ENCODE results near the gene DIRAS1.
A peak's percentile ranks its signal among the peaks of the same experiment; 100 is the strongest.

DIRAS1 gene

GRCh38 chr19:2727640-2727944, 6.4 kb upstream of the DIRAS1 start:
- peaks cover 15% of the 10 kb centered on the region for H3K27me3 ChIP-seq (ENCODE audit: control insufficient read depth, low read length)
- no peaks in the 10 kb centered on the region for H3F3A ChIP-seq (ENCODE audit: control insufficient read depth, insufficient read depth)
- H3K9me3 ChIP-seq (ENCODE audit: control insufficient read depth, insufficient read depth, low read length), result no peaks in the 10 kb centered on the region
- no peaks in the 10 kb centered on the region for H3K79me2 ChIP-seq (ENCODE audit: control insufficient read depth, low read length)
- peaks cover 22% of the 10 kb centered on the region for H3K4me1 ChIP-seq (ENCODE audit: control insufficient read depth, low read length)
- H3K4me3 ChIP-seq (ENCODE audit: low read length), result no peak overlapping the region
- no peak overlapping the region for H3K27ac ChIP-seq (ENCODE audit: low read depth, low read length)
- TF ChIP-seq EZH2phosphoT487 (IDR thresholded peaks at IDR 0.05; ENCODE audit: borderline replicate concordance, low read length), result no peak
- no peak for TF ChIP-seq CTCF (IDR thresholded peaks at IDR 0.05; ENCODE audit: low read depth, low read length, poor library complexity, severe bottlenecking)
- H3K9me2 ChIP-seq (replicated peaks; ENCODE audit: control insufficient read depth, low read length), result no peaks in the 10 kb centered on the region
- peaks cover 9% of the 10 kb centered on the region for H3K36me3 ChIP-seq (ENCODE audit: control insufficient read depth, low read length)
- H4K20me1 ChIP-seq (ENCODE audit: control insufficient read depth, insufficient read depth, low read depth, low read length), result peaks cover 4% of the 10 kb centered on the region; the same call in 1 of the 2 replicates
- H3K4me2 ChIP-seq (ENCODE audit: low read length), result no peak overlapping the region

GRCh38 chr19:2726904-2727639, 5.9 kb upstream of the DIRAS1 start:
- Histone ChIP-seq H3K9me2 (replicated peaks; ENCODE audit: control insufficient read depth, low read length) (no peaks in the 10 kb centered on the region), H3K79me2 (ENCODE audit: control insufficient read depth, low read length) (no peaks in the 10 kb centered on the region), H3K9me3 (ENCODE audit: control insufficient read depth, insufficient read depth, low read length) (no peaks in the 10 kb centered on the region), H3F3A (ENCODE audit: control insufficient read depth, insufficient read depth) (no peaks in the 10 kb centered on the region), H3K27me3 (ENCODE audit: control insufficient read depth, low read length) (peaks cover 20% of the 10 kb centered on the region), H3K27ac (ENCODE audit: low read depth, low read length) (no peak overlapping the region), H4K20me1 (ENCODE audit: control insufficient read depth, insufficient read depth, low read depth, low read length) (peaks cover 4% of the 10 kb centered on the region; the same call in 1 of the 2 replicates), H3K4me3 (ENCODE audit: low read length) (no peak overlapping the region), H3K4me2 (ENCODE audit: low read length) (no peak overlapping the region), H3K4me1 (ENCODE audit: control insufficient read depth, low read length) (peaks cover 24% of the 10 kb centered on the region), H3K36me3 (ENCODE audit: control insufficient read depth, low read length) (peaks cover 4% of the 10 kb centered on the region)
- TF ChIP-seq CTCF (IDR thresholded peaks at IDR 0.05; ENCODE audit: low read depth, low read length, poor library complexity, severe bottlenecking), result no peak
- no peak for TF ChIP-seq EZH2phosphoT487 (IDR thresholded peaks at IDR 0.05; ENCODE audit: borderline replicate concordance, low read length)

- Histone ChIP-seq H3K9me3 (ENCODE audit: control insufficient read depth, insufficient read depth, low read length) (no peaks in the 10 kb centered on the region), H3K36me3 (ENCODE audit: control insufficient read depth, low read length) (no peaks in the 10 kb centered on the region; the same call in 1 of the 2 replicates), H3K27ac (ENCODE audit: low read depth, low read length) (no peak overlapping the region), H4K20me1 (ENCODE audit: control insufficient read depth, insufficient read depth, low read depth, low read length) (peaks cover 4% of the 10 kb centered on the region; the same call in 1 of the 2 replicates), H3K79me2 (ENCODE audit: control insufficient read depth, low read length) (no peaks in the 10 kb centered on the region), H3F3A (ENCODE audit: control insufficient read depth, insufficient read depth) (no peaks in the 10 kb centered on the region), H3K4me3 (ENCODE audit: low read length) (no peak overlapping the region), H3K4me2 (ENCODE audit: low read length) (no peak overlapping the region), H3K27me3 (ENCODE audit: control insufficient read depth, low read length) (peaks cover 26% of the 10 kb centered on the region), H3K4me1 (ENCODE audit: control insufficient read depth, low read length) (peaks cover 30% of the 10 kb centered on the region), H3K9me2 (replicated peaks; ENCODE audit: control insufficient read depth, low read length) (no peaks in the 10 kb centered on the region)
- no peak for TF ChIP-seq EZH2phosphoT487 (IDR thresholded peaks at IDR 0.05; ENCODE audit: borderline replicate concordance, low read length)
Observed at GRCh38 chr19:2726160-2726855, 5.1 kb upstream of the DIRAS1 start.

GRCh38 chr19:2724148-2724557, 3.0 kb upstream of the DIRAS1 start:
- no peaks in the 10 kb centered on the region; the same call in 1 of the 2 replicates for H4K20me1 ChIP-seq (ENCODE audit: control insufficient read depth, insufficient read depth, low read depth, low read length)
- no peaks in the 10 kb centered on the region for H3K9me3 ChIP-seq (ENCODE audit: control insufficient read depth, insufficient read depth, low read length)
- peaks cover 42% of the 10 kb centered on the region for H3K4me1 ChIP-seq (ENCODE audit: control insufficient read depth, low read length)
- peaks cover 36% of the 10 kb centered on the region for H3K27me3 ChIP-seq (ENCODE audit: control insufficient read depth, low read length)
- H3K36me3 ChIP-seq (ENCODE audit: control insufficient read depth, low read length), result no peaks in the 10 kb centered on the region
- H3K9me2 ChIP-seq (replicated peaks; ENCODE audit: control insufficient read depth, low read length), result no peaks in the 10 kb centered on the region
- H3K79me2 ChIP-seq (ENCODE audit: control insufficient read depth, low read length), result no peaks in the 10 kb centered on the region
- no peak overlapping the region for H3K4me2 ChIP-seq (ENCODE audit: low read length)
- no peak overlapping the region for H3K4me3 ChIP-seq (ENCODE audit: low read length)
- no peaks in the 10 kb centered on the region for H3F3A ChIP-seq (ENCODE audit: control insufficient read depth, insufficient read depth)
- H3K27ac ChIP-seq (ENCODE audit: low read depth, low read length), result no peak overlapping the region
- TF ChIP-seq EZH2phosphoT487 (IDR thresholded peaks at IDR 0.05; ENCODE audit: borderline replicate concordance, low read length) (no peak), CTCF (IDR thresholded peaks at IDR 0.05; ENCODE audit: low read depth, low read length, poor library complexity, severe bottlenecking) (peak; percentile 49)
